Measurements from ENCODE around the gene E2F4.

The E2F4 gene

DNA sequence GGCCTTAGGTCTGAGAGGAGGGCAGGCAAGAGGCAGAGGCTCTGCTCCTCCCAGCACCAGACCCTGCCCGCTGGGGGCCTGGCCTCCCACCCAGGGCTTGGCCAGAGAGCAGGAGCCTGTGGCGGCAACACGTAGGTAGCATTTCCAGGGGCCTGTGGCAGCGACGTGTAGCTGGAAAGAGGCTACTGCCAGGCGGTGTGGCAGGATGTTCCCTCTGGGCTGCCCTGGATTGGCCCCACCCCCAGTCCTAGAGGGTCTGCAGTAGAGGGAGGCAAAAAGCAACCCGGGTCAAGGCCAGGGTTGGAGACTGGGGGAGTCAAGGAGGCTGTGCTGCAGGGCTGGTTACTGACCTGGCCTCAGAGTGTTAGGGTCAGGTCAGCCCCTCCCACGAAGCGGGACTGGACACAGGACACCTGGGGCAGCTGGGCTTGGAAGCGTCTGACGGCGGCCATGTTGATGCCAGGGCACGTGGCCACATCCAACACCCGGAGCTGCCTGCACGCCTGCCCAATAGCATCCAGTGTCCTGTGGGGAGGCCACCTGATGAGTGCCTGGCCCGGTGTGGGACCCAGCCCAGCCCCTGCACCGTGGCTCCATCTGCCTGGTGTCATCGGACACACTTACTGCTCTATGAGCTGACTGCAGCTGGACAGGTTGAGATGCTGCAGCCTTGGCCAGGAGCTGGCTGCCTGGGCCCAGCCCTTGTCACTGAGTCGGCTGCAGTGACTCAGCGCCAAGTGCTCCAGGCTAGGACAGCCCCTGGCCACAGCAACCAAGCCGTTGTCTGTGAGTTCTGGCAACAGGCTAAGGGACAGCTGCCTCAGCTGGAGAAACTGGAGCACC is 15.5 kb downstream of the E2F4 start:
- DNase-seq (ENCODE audit: extremely low read depth in 1 of 2, low read depth in 1 of 2): no peak

DNA sequence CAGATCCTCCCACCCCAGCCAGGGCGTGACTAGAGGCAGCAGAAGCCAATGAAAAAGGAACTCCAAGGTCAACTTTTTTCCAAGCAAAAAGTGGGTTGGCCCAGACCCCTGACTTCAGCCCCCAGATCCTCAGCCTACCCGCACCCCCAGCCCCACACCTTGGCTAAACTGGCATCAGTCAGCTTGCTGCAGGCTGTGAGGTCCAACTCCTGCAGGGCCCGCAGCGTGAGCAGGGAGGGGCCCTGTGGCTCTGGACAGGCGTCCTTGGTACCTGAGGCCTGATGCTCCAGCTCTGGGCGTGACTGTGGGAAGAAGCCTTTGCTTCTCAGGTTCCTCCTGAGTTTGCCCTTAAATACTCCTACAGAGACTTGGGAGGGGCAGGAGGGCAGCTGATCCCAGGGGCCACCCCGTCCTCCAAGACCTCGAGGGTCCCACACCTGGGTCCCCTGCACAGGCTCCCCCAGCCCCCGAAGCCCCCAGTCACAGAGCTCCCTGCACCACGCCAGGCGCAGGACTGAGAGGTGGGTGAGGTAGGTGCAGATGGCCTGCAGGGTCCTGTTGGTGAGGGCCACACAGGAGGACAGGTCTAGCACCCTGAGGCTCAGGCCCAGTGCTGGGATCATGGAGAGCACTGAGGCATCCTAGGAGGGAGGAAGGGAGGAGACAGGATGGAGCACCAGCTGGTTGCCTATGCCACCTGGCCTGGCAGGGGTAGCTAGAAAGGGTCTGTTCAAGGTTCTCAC is 16.4 kb downstream of the E2F4 start:
- no peak for DNase-seq (ENCODE audit: extremely low read depth in 1 of 2, low read depth in 1 of 2)

DNA sequence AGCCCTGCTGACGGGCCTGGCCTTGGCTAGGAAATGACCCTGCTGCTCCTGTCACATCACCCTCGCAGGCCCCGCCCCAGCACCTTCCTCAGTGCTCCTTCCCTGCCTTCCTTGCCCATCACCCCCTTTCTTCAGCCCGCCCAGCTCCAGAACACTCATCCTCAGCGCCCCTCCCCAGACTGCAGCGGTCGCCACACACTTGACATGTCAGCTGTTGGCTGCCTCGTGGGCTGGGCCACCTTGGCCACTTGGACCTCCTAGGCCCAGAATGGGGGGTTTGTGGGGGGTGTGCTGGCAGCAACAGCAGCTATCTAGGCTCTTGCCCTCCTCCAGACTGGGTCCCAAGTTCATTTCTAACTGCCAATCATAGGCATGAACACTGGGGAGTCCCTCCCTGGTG is 17.6 kb downstream of the E2F4 start:
- no peak for DNase-seq (ENCODE audit: extremely low read depth in 1 of 2, low read depth in 1 of 2)

DNA sequence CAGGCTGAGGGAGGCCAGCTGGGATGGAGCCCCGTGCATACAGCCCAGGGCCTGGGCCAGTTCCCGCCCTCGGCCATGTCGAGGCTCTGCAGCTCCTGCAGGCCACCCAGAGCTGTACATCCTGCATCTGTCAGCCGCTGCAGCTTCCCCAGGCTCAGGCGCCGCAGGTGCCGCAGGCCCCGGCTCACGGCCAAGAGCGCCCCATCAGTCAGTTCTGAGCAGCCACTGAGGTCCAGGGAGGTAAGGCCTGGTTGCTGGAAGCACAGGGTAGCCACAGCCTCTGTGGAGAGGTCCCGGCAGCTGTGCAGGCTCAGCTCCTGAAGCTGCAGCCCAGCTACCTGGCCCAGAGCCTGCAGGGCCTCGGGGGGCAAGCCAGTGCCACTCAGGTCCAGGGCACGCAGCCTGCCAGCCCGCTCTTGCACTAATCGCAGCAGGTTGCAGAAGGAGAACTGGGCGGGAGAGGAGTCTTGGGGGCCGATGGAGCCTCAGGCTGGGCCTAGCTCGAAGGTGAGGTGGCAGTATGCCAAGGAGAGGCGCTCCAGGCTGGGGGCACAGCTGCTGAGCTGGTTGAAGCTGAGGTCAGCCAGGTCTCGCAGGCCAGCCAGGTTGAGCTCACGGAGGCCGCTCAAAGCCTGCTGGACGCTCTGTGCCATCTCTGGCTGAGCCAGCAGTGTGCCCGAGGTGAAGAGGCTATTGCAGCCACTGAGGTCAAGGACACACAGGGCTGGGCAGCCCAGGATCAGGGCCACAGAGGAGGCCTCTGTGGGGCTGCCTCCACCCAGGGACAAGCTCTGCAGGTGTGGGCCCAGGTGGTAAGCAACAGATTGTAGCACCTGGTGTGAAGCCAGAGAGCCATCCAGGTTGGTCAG is 18.3 kb downstream of the E2F4 start:
- DNase-seq (ENCODE audit: extremely low read depth in 1 of 2, low read depth in 1 of 2): no peak

DNA sequence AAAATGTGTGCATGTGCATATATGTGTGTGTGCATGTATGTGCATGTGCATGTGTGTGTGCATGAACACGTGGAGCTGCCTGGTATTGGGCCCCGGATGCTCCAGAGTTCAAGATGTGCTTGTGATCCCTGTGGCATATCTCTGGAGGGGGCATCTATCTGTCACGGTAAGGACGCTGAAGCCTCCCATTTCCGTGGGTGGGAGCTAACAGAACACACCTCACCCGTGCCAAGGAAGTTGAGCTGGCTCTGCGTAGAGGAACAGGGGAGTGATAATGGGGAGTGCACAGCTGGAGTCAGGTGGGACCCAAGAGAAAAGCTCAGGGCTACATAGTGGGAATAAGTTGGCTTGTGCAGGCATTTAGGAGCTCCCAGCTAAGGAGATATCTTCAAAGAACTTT is 19.7 kb downstream of the E2F4 start:
- no peak for DNase-seq (ENCODE audit: extremely low read depth in 1 of 2, low read depth in 1 of 2)

DNA sequence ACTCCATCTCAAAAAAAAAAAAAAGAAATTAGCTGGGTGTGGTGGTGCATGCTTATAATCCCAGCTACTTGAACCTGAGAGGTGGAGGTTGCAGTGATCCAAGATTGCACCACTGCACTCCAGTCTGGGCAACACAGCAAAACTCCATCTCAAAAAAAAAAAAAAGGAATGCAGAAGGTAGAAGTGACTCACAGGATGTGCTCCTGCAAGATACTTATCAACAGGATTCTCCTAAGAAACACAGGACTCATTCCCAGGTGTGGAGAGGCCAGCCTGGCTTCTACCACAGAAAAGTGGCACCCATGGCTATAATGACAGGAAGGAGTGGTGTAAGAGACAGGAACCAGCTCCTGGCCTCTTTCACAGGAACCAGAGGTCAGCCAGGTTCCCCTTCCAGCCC is 20.8 kb downstream of the E2F4 start:
- no peak for DNase-seq (ENCODE audit: extremely low read depth in 1 of 2, low read depth in 1 of 2)

DNA sequence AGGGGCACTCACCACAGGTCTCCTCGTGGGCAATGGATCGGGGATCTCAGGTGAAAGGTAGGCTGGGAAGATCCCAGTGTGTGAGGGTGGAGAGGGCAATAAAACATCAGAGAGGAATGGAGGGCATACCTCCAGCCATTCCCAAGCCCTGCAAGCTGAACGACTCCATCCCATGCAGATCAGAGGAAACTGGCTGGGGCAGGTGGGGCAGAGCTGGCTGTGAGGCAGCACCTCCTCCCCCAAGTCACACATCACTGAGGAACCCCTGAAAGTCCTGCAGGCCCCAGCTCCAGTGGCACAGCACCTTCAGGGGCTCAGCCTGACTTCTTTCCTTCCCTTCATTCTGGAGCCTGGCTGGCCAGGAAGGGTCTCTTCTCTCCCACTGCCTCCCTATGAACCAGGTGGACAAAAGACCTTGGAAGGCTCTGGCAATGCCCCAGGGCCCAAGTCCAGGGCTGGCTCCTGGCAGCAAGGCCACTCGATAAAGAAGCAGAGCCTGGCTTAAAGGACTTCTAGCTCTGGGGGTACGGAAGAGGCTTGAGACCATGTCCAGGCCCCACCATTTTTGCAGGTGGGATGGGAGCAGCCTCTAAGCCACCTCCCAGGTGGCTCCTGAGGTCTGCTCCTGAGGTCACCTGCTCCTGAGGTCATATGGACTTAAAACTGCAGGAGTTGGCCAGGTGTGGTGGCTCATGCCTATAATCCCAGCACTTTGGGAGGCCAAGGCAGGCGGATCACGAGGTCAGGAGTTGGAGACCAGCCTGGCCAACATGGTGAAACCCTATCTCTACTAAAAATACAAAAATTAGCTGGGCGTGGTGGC is 21.5 kb downstream of the E2F4 start:
- no peak for DNase-seq (ENCODE audit: extremely low read depth in 1 of 2, low read depth in 1 of 2)

DNA sequence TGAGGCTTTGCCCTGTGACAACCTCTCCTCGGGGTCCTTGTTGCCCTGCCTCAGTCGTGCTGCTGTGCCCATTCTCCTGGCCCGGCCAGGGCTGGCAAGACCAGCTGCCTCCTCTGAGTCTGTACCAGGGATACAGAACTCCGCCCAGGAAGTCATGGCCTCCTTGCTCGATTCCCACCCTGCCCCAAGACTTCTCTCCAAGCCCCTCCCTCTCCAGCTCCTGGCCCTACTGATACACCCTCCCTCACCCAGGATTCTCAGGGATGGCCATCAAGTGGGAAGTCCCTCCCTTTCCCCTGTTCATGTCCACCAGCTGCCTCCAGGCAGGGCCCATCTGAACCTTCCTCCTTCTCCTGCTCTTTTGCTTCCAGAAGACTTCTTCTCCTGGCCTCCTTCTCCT is 23.8 kb downstream of the E2F4 start:
- no peak for DNase-seq (ENCODE audit: extremely low read depth in 1 of 2, low read depth in 1 of 2)

DNA sequence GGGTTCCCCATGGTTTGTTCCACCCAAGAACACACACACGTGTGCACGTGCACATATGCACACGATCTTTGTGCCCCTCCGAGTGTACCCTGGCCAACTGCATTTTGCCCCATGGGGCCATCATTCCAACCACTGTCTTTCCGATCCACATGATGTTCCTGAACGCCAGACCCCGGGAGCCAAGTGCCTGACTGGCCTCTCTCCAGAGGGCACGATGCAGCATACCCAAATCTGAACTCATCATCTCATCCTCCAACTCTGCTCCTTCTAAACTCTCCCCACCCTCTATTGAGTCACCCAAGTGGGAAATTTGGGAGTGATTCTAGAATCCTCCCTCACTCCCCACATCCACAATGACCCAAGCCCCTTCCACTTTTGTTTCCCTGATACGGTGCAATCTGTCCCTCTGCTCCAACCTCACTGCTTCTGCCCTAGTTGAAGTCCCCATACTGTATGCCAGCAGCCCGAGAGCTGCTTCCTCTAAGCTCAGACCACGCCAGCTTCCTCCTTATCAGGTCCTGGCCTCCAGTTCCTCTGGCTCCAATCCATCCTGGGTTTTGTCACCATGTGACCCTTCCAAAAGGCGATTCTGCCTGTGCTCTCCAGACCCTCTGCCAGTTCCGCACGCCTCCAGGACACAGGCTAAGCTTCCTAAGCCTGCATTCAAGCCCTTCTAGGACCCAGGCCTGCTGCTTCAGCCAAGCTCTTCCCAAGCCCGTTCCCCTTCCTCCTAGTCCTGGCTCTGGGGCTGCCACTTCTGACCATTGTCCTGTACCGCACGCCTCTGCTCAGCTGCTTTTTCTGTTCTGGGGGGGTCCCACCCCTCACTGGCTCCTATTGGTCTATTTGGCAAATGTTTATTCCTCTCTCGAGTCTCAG is 24.9 kb downstream of the E2F4 start:
- no peak for DNase-seq (ENCODE audit: extremely low read depth in 1 of 2, low read depth in 1 of 2)

DNA sequence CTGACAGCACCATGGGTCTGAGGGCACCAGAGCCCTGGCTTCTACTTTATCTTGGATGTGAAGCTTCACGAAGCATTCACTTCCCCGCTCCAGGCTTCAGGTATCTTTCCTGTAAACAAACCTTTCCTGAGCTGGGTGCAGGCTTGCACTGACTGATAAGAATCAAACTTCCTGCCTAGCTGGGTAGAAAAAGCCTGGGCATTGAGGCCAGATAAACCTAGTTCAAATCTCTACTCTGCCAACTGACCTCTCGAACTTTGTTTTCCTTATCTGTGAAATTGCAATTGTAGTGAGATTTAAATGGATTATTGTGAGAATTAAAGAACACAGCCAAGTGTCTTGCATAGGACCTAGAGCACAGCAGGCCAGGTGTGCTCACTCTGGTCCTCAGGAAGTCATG is 32.0 kb downstream of the E2F4 start:
- no peak for DNase-seq (ENCODE audit: extremely low read depth in 1 of 2, low read depth in 1 of 2)

DNA sequence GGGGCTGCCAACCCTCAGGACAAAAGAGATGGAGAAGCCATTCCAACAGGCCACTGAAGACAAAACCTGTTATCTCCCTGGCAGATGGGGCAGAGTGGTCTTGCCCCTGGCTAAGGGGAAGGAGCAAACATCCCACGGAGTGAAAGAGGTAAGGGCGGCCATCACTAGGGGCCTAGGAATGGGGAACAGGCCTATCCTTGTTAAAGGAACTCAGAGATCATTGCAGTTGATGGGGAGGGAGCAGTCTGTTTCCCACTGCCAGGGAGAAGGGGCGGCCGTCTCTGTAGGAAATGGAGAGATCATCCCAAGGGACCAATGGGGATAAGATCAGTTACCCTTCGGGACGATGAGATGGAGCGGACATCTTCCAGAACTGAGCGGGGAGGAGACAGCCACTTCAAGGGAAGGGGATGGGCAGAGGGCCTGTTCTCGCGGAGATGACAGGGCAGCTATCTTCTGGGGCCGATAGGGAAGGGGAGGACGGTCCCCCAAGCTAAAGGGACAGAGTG is 34.4 kb downstream of the E2F4 start:
- no peak for DNase-seq (ENCODE audit: extremely low read depth in 1 of 2, low read depth in 1 of 2)

DNA sequence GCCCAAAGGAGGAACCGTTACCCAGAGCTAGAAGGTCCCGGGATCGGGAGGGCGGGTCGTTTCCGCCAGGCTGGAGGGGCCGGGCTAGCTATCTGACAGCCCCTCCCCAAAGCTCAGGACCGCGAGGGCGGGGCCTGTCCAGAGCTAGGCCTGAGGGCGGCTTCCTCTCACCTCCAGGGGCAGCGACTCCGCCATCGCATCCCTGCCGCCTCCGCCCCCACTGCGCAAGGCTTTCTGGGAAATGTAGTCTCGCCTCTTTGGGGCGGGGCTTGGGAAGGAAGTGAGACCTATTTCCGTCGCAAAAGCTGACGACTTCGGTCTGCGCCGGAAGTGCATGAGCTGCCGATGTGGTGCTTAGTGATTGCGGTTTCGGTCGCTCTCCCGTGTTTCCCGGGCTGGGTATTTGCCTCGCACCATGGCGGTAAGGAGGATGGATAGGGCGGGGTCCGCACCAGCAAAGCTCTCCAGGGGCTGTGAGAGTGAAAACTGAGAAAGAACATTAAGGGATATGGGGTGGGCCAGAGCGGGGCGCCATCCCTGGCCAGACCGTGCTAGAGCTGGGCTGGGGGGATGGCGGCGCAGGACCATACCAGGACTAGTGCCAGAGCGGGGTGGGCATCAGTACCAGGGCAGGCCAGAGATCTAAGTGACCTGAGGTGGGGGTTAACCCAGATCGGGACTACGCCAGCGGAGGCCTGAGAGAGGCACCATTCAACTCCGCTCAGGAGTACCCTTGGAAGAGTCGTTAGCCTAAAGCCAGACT is 35.0 kb downstream of the E2F4 start, which contains the start of gene TMEM208:
TSS of gene TMEM208 (plus strand) at position 327 of the 763 bp plus-strand sequence. CDS start at position 416, 89 bp downstream.
- peak; percentile 94 to 96 for DNase-seq (ENCODE audit: extremely low read depth in 1 of 2, low read depth in 1 of 2)

DNA sequence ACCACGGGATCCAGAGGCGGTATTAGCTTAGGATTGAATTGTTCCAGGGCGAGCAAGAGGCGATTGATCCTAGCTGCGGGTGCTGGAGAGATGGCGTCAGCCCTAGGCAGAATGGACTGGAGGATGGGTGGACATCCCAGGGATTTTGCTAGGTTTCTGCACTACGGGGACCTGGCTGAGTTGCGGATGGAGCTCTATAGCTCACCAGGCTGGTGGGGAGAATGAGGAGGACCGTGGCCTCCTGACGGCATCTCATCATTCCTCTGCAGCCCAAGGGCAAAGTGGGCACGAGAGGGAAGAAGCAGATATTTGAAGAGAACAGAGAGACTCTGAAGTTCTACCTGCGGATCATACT is 35.6 kb downstream of the E2F4 start:
- DNase-seq (ENCODE audit: extremely low read depth in 1 of 2, low read depth in 1 of 2): no peak

DNA sequence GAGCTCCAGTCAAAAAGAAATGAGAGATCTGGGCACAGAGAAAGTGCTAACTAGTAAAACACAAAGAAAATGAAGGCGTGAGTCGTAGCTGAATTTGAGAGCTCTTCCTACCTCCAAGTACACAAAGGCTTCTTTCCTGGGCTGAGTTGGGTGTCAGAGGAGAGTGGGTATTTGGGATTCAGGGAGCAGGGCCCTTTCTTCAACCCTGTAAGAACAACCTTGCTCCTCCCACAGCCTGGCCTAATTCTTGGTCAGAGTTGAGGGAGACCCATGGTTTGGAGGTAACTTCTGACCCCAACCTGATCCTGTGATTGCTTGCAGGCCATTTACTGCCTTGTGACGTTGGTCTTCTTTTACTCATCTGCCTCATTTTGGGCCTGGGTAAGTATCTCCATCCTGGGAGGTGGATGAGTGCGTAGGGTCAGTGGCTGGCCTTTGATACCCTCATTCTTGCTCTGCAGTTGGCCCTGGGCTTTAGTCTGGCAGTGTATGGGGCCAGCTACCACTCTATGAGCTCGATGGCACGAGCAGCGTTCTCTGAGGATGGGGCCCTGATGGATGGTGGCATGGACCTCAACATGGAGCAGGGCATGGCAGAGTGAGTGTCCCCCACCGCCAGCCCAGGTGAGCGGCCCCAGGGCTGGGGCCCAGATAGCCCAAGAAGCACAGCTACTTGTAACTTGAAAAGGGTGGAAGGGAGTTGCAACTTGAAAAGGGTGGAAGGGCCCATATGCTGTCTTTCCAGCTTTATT is 36.3 kb downstream of the E2F4 start:
- no peak for DNase-seq (ENCODE audit: extremely low read depth in 1 of 2, low read depth in 1 of 2)

DNA sequence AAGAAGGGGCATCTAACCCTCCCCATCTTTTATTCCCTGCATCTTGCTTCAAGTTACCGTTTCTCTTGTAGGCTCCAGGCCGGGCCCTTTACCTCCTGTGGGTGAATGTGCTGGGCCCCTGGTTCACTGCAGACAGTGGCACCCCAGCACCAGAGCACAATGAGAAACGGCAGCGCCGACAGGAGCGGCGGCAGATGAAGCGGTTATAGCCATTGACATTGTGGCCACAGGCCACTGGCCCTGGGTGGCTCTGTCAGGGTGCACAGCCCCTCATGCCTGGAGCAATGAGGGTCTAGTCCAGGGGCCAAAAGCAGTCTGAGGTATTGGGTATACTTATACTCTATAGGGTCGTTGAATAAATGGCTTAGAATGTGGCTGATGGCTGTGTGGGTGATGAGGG is 37.0 kb downstream of the E2F4 start:
- DNase-seq (ENCODE audit: extremely low read depth in 1 of 2, low read depth in 1 of 2): no peak

DNA sequence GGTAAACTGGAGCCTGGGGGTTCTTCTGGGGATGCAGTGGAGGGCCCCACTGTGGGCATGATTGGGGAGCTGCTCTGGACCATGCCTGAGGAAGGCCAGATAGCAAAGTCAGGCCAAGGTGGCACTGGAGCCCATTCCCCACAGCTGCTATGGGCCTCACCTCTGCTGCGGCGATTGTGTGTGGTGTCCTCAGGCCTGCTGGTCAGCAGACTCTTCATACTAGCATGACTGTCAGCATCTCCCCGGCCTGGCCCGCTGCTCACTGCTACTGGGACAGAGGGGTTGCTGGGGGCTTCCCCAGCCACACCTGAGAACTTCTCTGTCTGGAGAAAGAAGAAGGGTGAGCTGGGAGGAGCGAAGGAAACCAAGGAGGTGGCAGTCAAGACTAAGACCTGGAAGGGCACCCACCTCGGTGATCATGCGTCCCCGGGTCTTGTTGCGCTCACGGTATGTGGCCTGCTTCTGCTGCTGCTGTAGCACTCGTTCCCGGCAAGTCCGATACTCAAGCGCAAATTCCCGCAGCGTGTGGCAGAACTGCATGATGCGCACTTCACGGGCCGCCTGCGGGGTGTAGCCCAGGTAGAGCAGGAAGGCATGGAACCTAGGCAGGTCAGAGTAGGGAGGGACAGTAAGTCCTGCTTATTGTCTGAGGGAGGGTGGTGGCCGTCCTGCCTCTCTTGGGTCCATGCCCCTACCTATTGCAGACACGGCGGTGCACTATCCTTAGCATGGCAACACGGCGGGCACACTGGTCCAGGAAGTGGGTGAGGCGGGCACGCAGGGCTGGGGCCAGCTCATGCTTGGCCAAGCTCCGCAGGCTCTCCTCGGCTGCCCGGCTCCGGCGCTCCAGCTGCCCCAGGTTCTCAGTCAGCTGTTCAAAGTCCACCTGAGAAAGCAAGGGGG is 38.2 kb downstream of the E2F4 start:
- no peak for DNase-seq (ENCODE audit: extremely low read depth in 1 of 2, low read depth in 1 of 2)

Data from activated CD8-positive, alpha-beta memory T cell treated with anti-CD3 and anti-CD28 coated beads for 1 hour (primary cell).